Liver (tissue), 9 donors: Measurements from ENCODE around the gene ZSWIM4. TPM values are rescaled to one million over a fixed set of nuclear protein-coding genes. Genes with fewer than 3 reads are reported as not detected.

Experiments used
- DNase-seq: peaks from one replicate; pipeline ENCODE4 v3.0.0-alpha.2; 2017; ENCODE audit warnings: low spot score
- H3K27ac ChIP-seq, 2 donors: one replicate each; pipeline ENCODE4 v1.7.0; 2013; ENCODE audit warnings: inconsistent platforms in 2 of 2, low read length in 2 of 2, control low read depth in 1 of 2, low read depth in 1 of 2, mild to moderate bottlenecking in 1 of 2
- H3K27me3 ChIP-seq, 4 donors: one replicate each; pipeline versions ENCODE4 v1.6.1 to v1.7.0; 2013; ENCODE audit warnings: low read length in 3 of 4, inconsistent platforms in 1 of 4, mild to moderate bottlenecking in 1 of 4, moderate library complexity in 1 of 4; ENCODE audit not compliant: control insufficient read depth in 4 of 4, insufficient read depth in 4 of 4
- H3K36me3 ChIP-seq, 4 donors: one replicate each; pipeline versions ENCODE4 v1.6.1 to v1.7.0; 2013; ENCODE audit warnings: low read length in 3 of 4, mild to moderate bottlenecking in 3 of 4, low read depth in 1 of 4, moderate library complexity in 1 of 4; ENCODE audit not compliant: control insufficient read depth in 4 of 4, insufficient read depth in 3 of 4
- H3K4me1 ChIP-seq, 4 donors: one replicate each; pipeline versions ENCODE4 v1.6.1 to v1.7.0; 2013; ENCODE audit warnings: low read length in 3 of 4, mild to moderate bottlenecking in 3 of 4, moderate library complexity in 1 of 4; ENCODE audit not compliant: control insufficient read depth in 4 of 4, insufficient read depth in 4 of 4
- H3K4me3 ChIP-seq, 3 donors: one replicate each; pipeline versions ENCODE4 v1.6.1 to v1.7.0; 2013; ENCODE audit warnings: low read length in 3 of 3, control low read depth in 1 of 3, low read depth in 1 of 3, mild to moderate bottlenecking in 1 of 3
- H3K9ac ChIP-seq, 2 donors: one replicate each; pipeline ENCODE4 v1.7.0; 2013; ENCODE audit warnings: low read length in 2 of 2, mild to moderate bottlenecking in 2 of 2, moderate library complexity in 2 of 2, control low read depth in 1 of 2, low read depth in 1 of 2
- H3K9me3 ChIP-seq, 4 donors: one replicate each; pipeline versions ENCODE4 v1.6.1 to v1.7.0; 2013; ENCODE audit warnings: low read length in 3 of 4; ENCODE audit not compliant: control insufficient read depth in 4 of 4
- EGR1 ChIP-seq, 2 donors: IDR thresholded peaks; 2 replicates each; pipeline ENCODE4 v1.6.1; 2016 to 2018; ENCODE audit warnings: antibody characterized with exemption in 2 of 2, low read depth in 2 of 2
- FOXA1 ChIP-seq: IDR thresholded peaks from 2 replicates; pipeline ENCODE4 v1.6.1; 2016; ENCODE audit warnings: antibody characterized with exemption
- FOXA2 ChIP-seq: IDR thresholded peaks from 2 replicates; pipeline ENCODE4 v1.6.1; 2016; ENCODE audit warnings: antibody characterized with exemption
- GABPA ChIP-seq, 2 donors: IDR thresholded peaks in 1 of 2; conservative IDR thresholded peaks in 1 of 2; 2 replicates each; pipeline ENCODE4 v1.6.1; 2016; ENCODE audit warnings: antibody characterized with exemption in 2 of 2, mild to moderate bottlenecking in 1 of 2, moderate library complexity in 1 of 2
- HNF4A ChIP-seq, 2 donors: conservative IDR thresholded peaks; 2 replicates each; pipeline ENCODE4 v1.6.1; 2016; ENCODE audit warnings: antibody characterized with exemption in 2 of 2, mild to moderate bottlenecking in 2 of 2
- JUND ChIP-seq, 2 donors: IDR thresholded peaks; 2 replicates each; pipeline ENCODE4 v1.6.1; 2016; ENCODE audit warnings: antibody characterized with exemption in 2 of 2
- RAD21 ChIP-seq, 2 donors: IDR thresholded peaks; 2 replicates each; pipeline ENCODE4 v1.6.1; 2016; ENCODE audit warnings: antibody characterized with exemption in 2 of 2, mild to moderate bottlenecking in 2 of 2
- RXRA ChIP-seq, 2 donors: IDR thresholded peaks; 2 replicates each; pipeline ENCODE4 v1.6.1; 2017 to 2018; ENCODE audit warnings: antibody characterized with exemption in 2 of 2, mild to moderate bottlenecking in 1 of 2
- SP1 ChIP-seq: IDR thresholded peaks from 2 replicates; pipeline ENCODE4 v1.6.1; 2018; ENCODE audit warnings: antibody characterized with exemption, mild to moderate bottlenecking
- TAF1 ChIP-seq: conservative IDR thresholded peaks from 2 replicates; pipeline ENCODE4 v1.6.1; 2016; ENCODE audit warnings: antibody characterized with exemption, mild to moderate bottlenecking
- YY1 ChIP-seq: IDR thresholded peaks from 2 replicates; pipeline ENCODE4 v1.6.1; 2016; ENCODE audit warnings: antibody characterized with exemption, mild to moderate bottlenecking
- WGBS: extraction: QIAGEN DNeasy Blood & Tissue Kit; methylation state at CpG from one replicate; pipeline ENCODE4 v1.1.7; 2013; 5-methylcytosine and 5-hydroxymethylcytosine counted together
- polyA plus RNA-seq, 2 donors: library from polyadenylated mRNA; stranded (reverse) in 1 of 2; unstranded in 1 of 2; fragments of 200-250 nt in 1 of 2; fragments of >200 nt in 1 of 2; fragmentation: Nextera tagmentation in 1 of 2; extraction: Ambion mirVana in 1 of 2; gene quantifications; one replicate each; pipeline versions ENCODE4 v1.2.1 to v1.2.3, GENCODE V29; 2013 to 2015
- total RNA-seq, 2 donors: library from RNA; depleted of rRNA; stranded (reverse); fragments of >200 nt; gene quantifications; one replicate each; pipeline ENCODE4 v1.2.3, GENCODE V29; 2014
- TF ChIP-seq, protein P1 (sequence below): IDR thresholded peaks from 2 replicates; pipeline ENCODE4 v1.6.1; 2016; ENCODE audit warnings: antibody characterized with exemption
- TF ChIP-seq, protein P2 (sequence below): fragments of 150-350 bp; IDR thresholded peaks from 2 replicates; pipeline ENCODE4 v1.5.1; 2017; ENCODE audit warnings: improper control_type of control experiment, low read depth, low read length; ENCODE audit not compliant: missing input control
- TF ChIP-seq, protein P3 (sequence below): IDR thresholded peaks from 2 replicates; pipeline ENCODE4 v1.6.1; 2016; ENCODE audit warnings: antibody characterized with exemption
- TF ChIP-seq, protein P4 (sequence below): IDR thresholded peaks from 2 replicates; pipeline ENCODE4 v1.6.1; 2016; ENCODE audit warnings: antibody characterized with exemption
- TF ChIP-seq, protein P5 (sequence below): IDR thresholded peaks from 2 replicates; pipeline ENCODE4 v1.6.1; 2016; ENCODE audit warnings: antibody characterized with exemption, mild to moderate bottlenecking
- donor health status: healthy.
- donor health status: healthy.
- donor health status: healthy.
- donor health status: healthy.
- donor health status: healthy.

ZSWIM4 gene
- total and polyA plus RNA-seq, 4 donors, result 0.14 to 2.2 (median 1.2) TPM

DNA sequence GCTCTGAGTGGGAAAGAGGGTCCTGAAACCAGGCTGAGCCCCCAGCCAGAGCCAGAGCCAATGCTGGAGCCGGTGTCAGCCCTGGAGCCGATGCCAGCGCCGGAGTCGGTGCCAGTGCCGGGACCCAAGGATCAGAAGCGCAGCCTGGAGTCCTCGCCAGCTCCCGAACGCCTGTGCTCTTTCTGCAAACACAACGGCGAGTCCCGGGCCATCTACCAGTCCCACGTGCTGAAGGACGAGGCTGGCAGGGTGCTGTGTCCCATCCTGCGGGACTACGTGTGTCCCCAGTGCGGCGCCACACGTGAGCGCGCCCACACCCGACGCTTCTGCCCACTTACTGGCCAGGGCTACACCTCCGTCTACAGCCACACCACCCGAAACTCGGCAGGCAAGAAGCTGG is 82.1 kb downstream of the ZSWIM4 start:
- peaks cover 0 to 10% (median 2%) of the 10 kb centered on the region in 4 donors for H3K4me1 ChIP-seq
- H3K27me3 ChIP-seq, result no peaks in the 10 kb centered on the region
- no peak overlapping the region for H3K9ac ChIP-seq
- H3K4me3 ChIP-seq, result no peak overlapping the region
- no peak for TF ChIP-seq SP1
- no peak for TF ChIP-seq FOXA1
- no peak for TF ChIP-seq RAD21 (IDR thresholded peaks at IDR 0.05)
- TF ChIP-seq, protein P1, sequence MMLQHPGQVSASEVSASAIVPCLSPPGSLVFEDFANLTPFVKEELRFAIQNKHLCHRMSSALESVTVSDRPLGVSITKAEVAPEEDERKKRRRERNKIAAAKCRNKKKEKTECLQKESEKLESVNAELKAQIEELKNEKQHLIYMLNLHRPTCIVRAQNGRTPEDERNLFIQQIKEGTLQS, result no peak
- no peak for TF ChIP-seq FOXA2
- TF ChIP-seq EGR1 (IDR thresholded peaks at IDR 0.05; ENCODE audit: low read depth in 2 of 2), result no peak
- TF ChIP-seq, protein P2, sequence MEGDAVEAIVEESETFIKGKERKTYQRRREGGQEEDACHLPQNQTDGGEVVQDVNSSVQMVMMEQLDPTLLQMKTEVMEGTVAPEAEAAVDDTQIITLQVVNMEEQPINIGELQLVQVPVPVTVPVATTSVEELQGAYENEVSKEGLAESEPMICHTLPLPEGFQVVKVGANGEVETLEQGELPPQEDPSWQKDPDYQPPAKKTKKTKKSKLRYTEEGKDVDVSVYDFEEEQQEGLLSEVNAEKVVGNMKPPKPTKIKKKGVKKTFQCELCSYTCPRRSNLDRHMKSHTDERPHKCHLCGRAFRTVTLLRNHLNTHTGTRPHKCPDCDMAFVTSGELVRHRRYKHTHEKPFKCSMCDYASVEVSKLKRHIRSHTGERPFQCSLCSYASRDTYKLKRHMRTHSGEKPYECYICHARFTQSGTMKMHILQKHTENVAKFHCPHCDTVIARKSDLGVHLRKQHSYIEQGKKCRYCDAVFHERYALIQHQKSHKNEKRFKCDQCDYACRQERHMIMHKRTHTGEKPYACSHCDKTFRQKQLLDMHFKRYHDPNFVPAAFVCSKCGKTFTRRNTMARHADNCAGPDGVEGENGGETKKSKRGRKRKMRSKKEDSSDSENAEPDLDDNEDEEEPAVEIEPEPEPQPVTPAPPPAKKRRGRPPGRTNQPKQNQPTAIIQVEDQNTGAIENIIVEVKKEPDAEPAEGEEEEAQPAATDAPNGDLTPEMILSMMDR, result no peak
- TF ChIP-seq, protein P3, sequence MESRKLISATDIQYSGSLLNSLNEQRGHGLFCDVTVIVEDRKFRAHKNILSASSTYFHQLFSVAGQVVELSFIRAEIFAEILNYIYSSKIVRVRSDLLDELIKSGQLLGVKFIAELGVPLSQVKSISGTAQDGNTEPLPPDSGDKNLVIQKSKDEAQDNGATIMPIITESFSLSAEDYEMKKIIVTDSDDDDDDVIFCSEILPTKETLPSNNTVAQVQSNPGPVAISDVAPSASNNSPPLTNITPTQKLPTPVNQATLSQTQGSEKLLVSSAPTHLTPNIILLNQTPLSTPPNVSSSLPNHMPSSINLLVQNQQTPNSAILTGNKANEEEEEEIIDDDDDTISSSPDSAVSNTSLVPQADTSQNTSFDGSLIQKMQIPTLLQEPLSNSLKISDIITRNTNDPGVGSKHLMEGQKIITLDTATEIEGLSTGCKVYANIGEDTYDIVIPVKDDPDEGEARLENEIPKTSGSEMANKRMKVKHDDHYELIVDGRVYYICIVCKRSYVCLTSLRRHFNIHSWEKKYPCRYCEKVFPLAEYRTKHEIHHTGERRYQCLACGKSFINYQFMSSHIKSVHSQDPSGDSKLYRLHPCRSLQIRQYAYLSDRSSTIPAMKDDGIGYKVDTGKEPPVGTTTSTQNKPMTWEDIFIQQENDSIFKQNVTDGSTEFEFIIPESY, result no peak
- TF ChIP-seq HNF4A (conservative IDR thresholded peaks at IDR 0.05), result no peak
- TF ChIP-seq TAF1, result no peak
- TF ChIP-seq, protein P4, sequence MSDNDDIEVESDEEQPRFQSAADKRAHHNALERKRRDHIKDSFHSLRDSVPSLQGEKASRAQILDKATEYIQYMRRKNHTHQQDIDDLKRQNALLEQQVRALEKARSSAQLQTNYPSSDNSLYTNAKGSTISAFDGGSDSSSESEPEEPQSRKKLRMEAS, result no peak
- no peak for TF ChIP-seq GABPA (IDR thresholded peaks at IDR 0.05 in 1 of 2, conservative IDR thresholded peaks at IDR 0.05 in 1 of 2)
- no peak for TF ChIP-seq JUND (IDR thresholded peaks at IDR 0.05)
- no peak for TF ChIP-seq RXRA (IDR thresholded peaks at IDR 0.05)
- no peak for TF ChIP-seq YY1
- TF ChIP-seq, protein P5, sequence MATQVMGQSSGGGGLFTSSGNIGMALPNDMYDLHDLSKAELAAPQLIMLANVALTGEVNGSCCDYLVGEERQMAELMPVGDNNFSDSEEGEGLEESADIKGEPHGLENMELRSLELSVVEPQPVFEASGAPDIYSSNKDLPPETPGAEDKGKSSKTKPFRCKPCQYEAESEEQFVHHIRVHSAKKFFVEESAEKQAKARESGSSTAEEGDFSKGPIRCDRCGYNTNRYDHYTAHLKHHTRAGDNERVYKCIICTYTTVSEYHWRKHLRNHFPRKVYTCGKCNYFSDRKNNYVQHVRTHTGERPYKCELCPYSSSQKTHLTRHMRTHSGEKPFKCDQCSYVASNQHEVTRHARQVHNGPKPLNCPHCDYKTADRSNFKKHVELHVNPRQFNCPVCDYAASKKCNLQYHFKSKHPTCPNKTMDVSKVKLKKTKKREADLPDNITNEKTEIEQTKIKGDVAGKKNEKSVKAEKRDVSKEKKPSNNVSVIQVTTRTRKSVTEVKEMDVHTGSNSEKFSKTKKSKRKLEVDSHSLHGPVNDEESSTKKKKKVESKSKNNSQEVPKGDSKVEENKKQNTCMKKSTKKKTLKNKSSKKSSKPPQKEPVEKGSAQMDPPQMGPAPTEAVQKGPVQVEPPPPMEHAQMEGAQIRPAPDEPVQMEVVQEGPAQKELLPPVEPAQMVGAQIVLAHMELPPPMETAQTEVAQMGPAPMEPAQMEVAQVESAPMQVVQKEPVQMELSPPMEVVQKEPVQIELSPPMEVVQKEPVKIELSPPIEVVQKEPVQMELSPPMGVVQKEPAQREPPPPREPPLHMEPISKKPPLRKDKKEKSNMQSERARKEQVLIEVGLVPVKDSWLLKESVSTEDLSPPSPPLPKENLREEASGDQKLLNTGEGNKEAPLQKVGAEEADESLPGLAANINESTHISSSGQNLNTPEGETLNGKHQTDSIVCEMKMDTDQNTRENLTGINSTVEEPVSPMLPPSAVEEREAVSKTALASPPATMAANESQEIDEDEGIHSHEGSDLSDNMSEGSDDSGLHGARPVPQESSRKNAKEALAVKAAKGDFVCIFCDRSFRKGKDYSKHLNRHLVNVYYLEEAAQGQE, result no peak
- WGBS, result 81% methylated on average over 27 of the region's 27 CpGs
- no peaks in the 10 kb centered on the region for H3K36me3 ChIP-seq
- DNase-seq, result no peak
- H3K27ac ChIP-seq, result no peak overlapping the region
- no peaks in the 10 kb centered on the region for H3K9me3 ChIP-seq
